ENCODE measurements around the gene PAPPA2.

- TF ChIP-seq POLR2A (IDR thresholded peaks at IDR 0.05) (no peak), CTCF (IDR thresholded peaks at IDR 0.05) (no peak)
Measured at GRCh38 chr1:176461576-176461975, 1.4 kb upstream of the PAPPA2 start.
